Measurements from ENCODE around the gene ABCE1.

DNA sequence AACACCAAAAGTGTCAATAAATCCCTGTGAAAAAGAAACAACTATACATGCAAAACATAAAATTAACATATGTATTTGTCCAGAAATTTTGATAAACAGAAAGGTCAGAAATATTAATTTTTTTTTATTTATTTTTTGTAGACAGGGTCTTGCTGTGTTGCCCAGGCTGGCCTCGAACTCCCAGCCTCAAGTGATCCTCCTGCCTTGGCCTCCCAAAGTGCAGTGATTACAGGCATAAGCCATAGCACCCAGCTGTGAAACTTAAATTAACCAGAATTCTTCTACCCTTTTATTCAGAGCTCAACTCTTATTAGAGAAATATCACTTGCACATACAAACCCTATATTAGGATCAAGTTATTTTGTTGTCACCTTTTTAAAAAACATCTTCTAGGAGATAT lies 16.4 kb upstream of the ABCE1 start:
- TF ChIP-seq POLR2A (IDR thresholded peaks at IDR 0.05; ENCODE audit: low read length) (no peak), MAFK (IDR thresholded peaks at IDR 0.05; ENCODE audit: partially characterized antibody) (no peak), CHD2 (IDR thresholded peaks at IDR 0.05; ENCODE audit: low read length, partially characterized antibody) (no peak)
- TF ChIP-seq, protein P1, sequence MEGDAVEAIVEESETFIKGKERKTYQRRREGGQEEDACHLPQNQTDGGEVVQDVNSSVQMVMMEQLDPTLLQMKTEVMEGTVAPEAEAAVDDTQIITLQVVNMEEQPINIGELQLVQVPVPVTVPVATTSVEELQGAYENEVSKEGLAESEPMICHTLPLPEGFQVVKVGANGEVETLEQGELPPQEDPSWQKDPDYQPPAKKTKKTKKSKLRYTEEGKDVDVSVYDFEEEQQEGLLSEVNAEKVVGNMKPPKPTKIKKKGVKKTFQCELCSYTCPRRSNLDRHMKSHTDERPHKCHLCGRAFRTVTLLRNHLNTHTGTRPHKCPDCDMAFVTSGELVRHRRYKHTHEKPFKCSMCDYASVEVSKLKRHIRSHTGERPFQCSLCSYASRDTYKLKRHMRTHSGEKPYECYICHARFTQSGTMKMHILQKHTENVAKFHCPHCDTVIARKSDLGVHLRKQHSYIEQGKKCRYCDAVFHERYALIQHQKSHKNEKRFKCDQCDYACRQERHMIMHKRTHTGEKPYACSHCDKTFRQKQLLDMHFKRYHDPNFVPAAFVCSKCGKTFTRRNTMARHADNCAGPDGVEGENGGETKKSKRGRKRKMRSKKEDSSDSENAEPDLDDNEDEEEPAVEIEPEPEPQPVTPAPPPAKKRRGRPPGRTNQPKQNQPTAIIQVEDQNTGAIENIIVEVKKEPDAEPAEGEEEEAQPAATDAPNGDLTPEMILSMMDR (IDR thresholded peaks at IDR 0.05) = no peak

Data from A549 (cell line).